ENCODE measurements around the gene TPRA1. TPM values are rescaled to one million over a fixed set of nuclear protein-coding genes. Genes with fewer than 3 reads are reported as not detected.

The TPRA1 gene
- total RNA-seq, 1 experiment from 2014 or later: 20.0 TPM

DNA sequence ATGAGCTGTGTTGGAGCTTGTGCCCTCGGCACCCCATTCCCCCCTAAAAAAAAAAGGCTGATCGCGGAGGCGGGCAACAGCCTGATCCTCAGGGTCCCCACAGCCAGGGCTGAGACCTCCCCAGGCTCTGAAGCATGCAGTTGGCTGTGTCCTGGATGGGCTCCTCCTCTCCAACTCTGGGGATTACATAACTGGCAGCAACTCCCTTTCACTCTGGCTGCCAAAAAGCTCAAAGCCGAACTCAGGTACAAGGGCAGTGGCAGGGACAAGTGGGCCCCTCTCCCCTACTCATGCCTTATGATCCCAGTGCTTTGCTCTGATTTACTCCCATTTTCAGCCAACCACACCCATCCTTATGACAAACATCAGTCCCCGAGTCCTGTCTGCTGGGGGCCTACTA is 18.3 kb downstream of the TPRA1 start:
- H3K4me2 ChIP-seq (ENCODE audit: insufficient read depth, insufficient read length, low read length): no peak overlapping the region
- no peak overlapping the region for H2BK120ac ChIP-seq (ENCODE audit: low read depth, low read length, poor library complexity, severe bottlenecking)
- TF ChIP-seq, protein P1, sequence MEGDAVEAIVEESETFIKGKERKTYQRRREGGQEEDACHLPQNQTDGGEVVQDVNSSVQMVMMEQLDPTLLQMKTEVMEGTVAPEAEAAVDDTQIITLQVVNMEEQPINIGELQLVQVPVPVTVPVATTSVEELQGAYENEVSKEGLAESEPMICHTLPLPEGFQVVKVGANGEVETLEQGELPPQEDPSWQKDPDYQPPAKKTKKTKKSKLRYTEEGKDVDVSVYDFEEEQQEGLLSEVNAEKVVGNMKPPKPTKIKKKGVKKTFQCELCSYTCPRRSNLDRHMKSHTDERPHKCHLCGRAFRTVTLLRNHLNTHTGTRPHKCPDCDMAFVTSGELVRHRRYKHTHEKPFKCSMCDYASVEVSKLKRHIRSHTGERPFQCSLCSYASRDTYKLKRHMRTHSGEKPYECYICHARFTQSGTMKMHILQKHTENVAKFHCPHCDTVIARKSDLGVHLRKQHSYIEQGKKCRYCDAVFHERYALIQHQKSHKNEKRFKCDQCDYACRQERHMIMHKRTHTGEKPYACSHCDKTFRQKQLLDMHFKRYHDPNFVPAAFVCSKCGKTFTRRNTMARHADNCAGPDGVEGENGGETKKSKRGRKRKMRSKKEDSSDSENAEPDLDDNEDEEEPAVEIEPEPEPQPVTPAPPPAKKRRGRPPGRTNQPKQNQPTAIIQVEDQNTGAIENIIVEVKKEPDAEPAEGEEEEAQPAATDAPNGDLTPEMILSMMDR (conservative IDR thresholded peaks at IDR 0.05): no peak
- Mint-ChIP-seq H3K9me3 (no peaks in the 10 kb centered on the region; a peak in 1 of 5 replicates), H3K27ac (peak overlapping the region in 1 of 3 experiments; percentile 29; a peak in 1 of 7 replicates), H3K27me3 (ENCODE audit: low read depth) (no peaks in the 10 kb centered on the region), H3K4me3 (no peak overlapping the region), H3K36me3 (ENCODE audit: insufficient read depth in 1 of 3, low read depth in 3 of 3) (peaks cover 4 to 31% (median 28%) of the 10 kb centered on the region in 3 experiments), H3K4me1 (0 out of 4 replicates have a peak, but pooled peaks cover 0 to 2% of the 10 kb centered on the region in 2 experiments)
- no peak overlapping the region for H3K56ac ChIP-seq (ENCODE audit: insufficient read length, low read depth, low read length)
- no peaks in the 10 kb centered on the region for H3K27me3 ChIP-seq (ENCODE audit: insufficient read depth, low read length)
- no peak overlapping the region for H2BK12ac ChIP-seq (ENCODE audit: insufficient read length, low read depth, low read length)
- no peak overlapping the region for H2AK5ac ChIP-seq (ENCODE audit: insufficient read length, low read length)
- no peaks in the 10 kb centered on the region for H3K79me1 ChIP-seq (ENCODE audit: insufficient read depth, low read depth, low read length, poor library complexity, severe bottlenecking)
- no peaks in the 10 kb centered on the region; the same call in 1 of the 2 replicates for H3K4me1 ChIP-seq (ENCODE audit: insufficient read depth, low read length)
- no peaks in the 10 kb centered on the region for H3K23me2 ChIP-seq (ENCODE audit: insufficient read length, low read depth, low read length, poor library complexity, severe bottlenecking)
- H4K20me1 ChIP-seq (ENCODE audit: control insufficient read depth, insufficient read depth, insufficient read length): no peaks in the 10 kb centered on the region
- no peak overlapping the region for H2BK20ac ChIP-seq (ENCODE audit: low read depth, low read length, poor library complexity, severe bottlenecking)
- no peak overlapping the region for H4K8ac ChIP-seq (replicated peaks; ENCODE audit: insufficient read length, low read depth, low read length)
- no peaks in the 10 kb centered on the region for H3K9me3 ChIP-seq (ENCODE audit: control insufficient read depth, low read depth, low read length)
- H4K5ac ChIP-seq (ENCODE audit: insufficient read length, low read depth, low read length): no peak overlapping the region
- H3T11ph ChIP-seq (ENCODE audit: low read length): no peak overlapping the region
- H2AFZ ChIP-seq (ENCODE audit: low read length): no peak overlapping the region
- H4K91ac ChIP-seq (ENCODE audit: insufficient read length, low read depth, low read length): no peak overlapping the region
- no peaks in the 10 kb centered on the region for H3K79me2 ChIP-seq (ENCODE audit: insufficient read depth, low read length)
- no peak for DNase-seq
- no CpG with 5 or more reads among the region's 6 CpGs for WGBS (ENCODE audit: extremely low coverage, insufficient read length, low lambda C conversion rate)
- H3K23ac ChIP-seq (ENCODE audit: insufficient read length, low read depth, low read length): no peak overlapping the region
- no peak overlapping the region for H2BK5ac ChIP-seq (ENCODE audit: insufficient read length, low read length)
- H3K9ac ChIP-seq (ENCODE audit: extremely low read depth, insufficient read length, low read length): no peak overlapping the region
- H3K18ac ChIP-seq (ENCODE audit: insufficient read length, low read depth, low read length): no peak overlapping the region
- no peak overlapping the region for H2BK15ac ChIP-seq (ENCODE audit: low read depth, low read length)
- H3K14ac ChIP-seq (ENCODE audit: insufficient read depth, low read length): no peak overlapping the region
- H3K27ac ChIP-seq (ENCODE audit: insufficient read length, low read depth, low read length): no peak overlapping the region
- no peak overlapping the region for H3K4ac ChIP-seq (ENCODE audit: low read depth, low read length)

Measured in H9 (cell line).